NCI-H69 (cell line): ENCODE data around the gene KRTAP10-3.

Experiments used
- DNase-seq: peaks from one replicate; lab custom pipeline; 2025; lab: John Stamatoyannopoulos, UW

Gene KRTAP10-3

GRCh38 chr21:44547656-44548331 is 10.8 kb downstream of the KRTAP10-3 start:
- DNase-seq = no peak

GRCh38 chr21:44544566-44544965 is 14.0 kb downstream of the KRTAP10-3 start:
- DNase-seq = no peak

- DNase-seq = no peak
Measured at GRCh38 chr21:44542716-44543115, 15.9 kb downstream of the KRTAP10-3 start.

GRCh38 chr21:44540741-44541288 is 17.8 kb downstream of the KRTAP10-3 start:
- DNase-seq = no peak

GRCh38 chr21:44539991-44540666 is 18.5 kb downstream of the KRTAP10-3 start, which contains the start of gene KRTAP10-1:
Gene KRTAP10-1 (minus strand): TSS chr21:44540195. CDS start chr21:44540150, 45 bp downstream.
- DNase-seq = no peak

- peak; percentile 70 for DNase-seq
Measured at GRCh38 chr21:44539046-44539445, 19.5 kb downstream of the KRTAP10-3 start.

- DNase-seq = no peak
Measured at GRCh38 chr21:44537930-44538911, 20.4 kb downstream of the KRTAP10-3 start.

- no peak for DNase-seq
Measured at GRCh38 chr21:44535963-44536362, 22.6 kb downstream of the KRTAP10-3 start.

- DNase-seq = no peak
Measured at GRCh38 chr21:44534688-44535087, 23.9 kb downstream of the KRTAP10-3 start.

- DNase-seq = no peak
Measured at GRCh38 chr21:44533891-44534627, 24.5 kb downstream of the KRTAP10-3 start.

GRCh38 chr21:44533121-44533890 is 25.3 kb downstream of the KRTAP10-3 start:
- no peak for DNase-seq

- no peak for DNase-seq
Measured at GRCh38 chr21:44532712-44533111, 25.9 kb downstream of the KRTAP10-3 start.

- no peak for DNase-seq
Measured at GRCh38 chr21:44531606-44532564, 26.7 kb downstream of the KRTAP10-3 start.

GRCh38 chr21:44530903-44531605 is 27.5 kb downstream of the KRTAP10-3 start:
- no peak for DNase-seq

GRCh38 chr21:44530221-44530902 is 28.2 kb downstream of the KRTAP10-3 start:
- no peak for DNase-seq

GRCh38 chr21:44529503-44530125 is 29.0 kb downstream of the KRTAP10-3 start:
- DNase-seq = no peak

- no peak for DNase-seq
Measured at GRCh38 chr21:44529011-44529421, 29.6 kb downstream of the KRTAP10-3 start.

- DNase-seq = no peak
Measured at GRCh38 chr21:44528634-44528995, 30.0 kb downstream of the KRTAP10-3 start.
